Ammon's horn (tissue), 1 donor: ENCODE results near the gene GLRX.
A peak's percentile ranks its signal among the peaks of the same experiment; 100 is the strongest.

Experiments used
- DNase-seq: peaks from one replicate; pipeline ENCODE4 v3.0.0-alpha.2; 2016; ENCODE audit warnings: low spot score

The GLRX gene

DNA sequence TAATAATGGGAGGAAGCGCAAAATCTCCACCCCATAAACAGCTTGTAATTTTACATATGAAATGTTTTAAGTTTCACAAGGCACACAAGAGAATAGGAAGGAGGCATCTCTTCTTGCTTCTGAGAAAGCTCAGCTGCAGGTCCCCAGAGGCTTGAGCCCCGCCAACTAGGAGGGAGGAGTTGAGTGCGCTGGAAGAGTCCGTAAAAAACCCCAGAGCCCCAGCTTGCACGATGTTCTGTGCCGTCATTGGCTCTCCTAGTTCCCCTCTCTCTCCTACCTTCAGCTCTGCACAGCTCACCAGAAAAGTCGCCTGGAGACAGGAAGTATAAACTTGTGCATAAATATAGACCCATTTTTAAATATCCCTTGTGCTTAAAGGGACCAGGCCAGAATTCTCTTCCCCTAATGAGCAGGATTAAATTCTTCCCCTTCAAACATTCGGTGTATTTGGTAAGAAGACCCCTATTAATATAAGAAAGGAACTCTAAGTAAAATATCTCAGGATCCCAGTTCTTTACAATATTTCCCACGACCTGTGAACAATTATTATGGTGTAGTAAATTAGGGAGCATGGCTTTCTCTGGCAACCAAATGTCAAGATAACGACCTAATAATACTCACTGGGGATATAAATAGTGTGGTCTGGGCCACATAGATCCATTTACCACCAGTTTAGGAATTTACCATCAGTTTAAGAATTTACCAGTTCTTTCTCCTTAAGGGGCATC lies 13.7 kb downstream of the GLRX start:
- peak; percentile 76 for DNase-seq

GRCh38 chr5:95808013-95808685 lies 14.4 kb downstream of the GLRX start:
- DNase-seq: no peak

DNA sequence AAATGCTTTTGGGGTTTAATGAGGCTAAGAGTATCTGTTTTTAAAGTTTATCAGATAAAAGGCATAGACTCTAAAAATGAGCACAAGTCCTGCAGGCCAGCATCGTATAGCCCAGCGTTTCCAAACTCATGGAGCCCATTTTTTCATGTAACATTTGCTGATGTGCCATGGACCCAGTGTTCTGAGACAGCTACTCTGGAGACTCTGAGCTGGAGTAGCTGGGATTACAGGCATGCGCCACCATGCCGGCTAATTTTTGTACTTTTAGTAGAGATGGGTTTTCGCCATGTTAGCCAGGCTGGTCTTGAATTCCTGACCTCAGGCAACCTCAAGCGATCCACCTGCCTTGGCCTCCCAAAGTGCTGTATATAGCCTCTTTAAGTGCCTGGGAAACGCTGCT lies 15.8 kb downstream of the GLRX start:
- no peak for DNase-seq

DNA sequence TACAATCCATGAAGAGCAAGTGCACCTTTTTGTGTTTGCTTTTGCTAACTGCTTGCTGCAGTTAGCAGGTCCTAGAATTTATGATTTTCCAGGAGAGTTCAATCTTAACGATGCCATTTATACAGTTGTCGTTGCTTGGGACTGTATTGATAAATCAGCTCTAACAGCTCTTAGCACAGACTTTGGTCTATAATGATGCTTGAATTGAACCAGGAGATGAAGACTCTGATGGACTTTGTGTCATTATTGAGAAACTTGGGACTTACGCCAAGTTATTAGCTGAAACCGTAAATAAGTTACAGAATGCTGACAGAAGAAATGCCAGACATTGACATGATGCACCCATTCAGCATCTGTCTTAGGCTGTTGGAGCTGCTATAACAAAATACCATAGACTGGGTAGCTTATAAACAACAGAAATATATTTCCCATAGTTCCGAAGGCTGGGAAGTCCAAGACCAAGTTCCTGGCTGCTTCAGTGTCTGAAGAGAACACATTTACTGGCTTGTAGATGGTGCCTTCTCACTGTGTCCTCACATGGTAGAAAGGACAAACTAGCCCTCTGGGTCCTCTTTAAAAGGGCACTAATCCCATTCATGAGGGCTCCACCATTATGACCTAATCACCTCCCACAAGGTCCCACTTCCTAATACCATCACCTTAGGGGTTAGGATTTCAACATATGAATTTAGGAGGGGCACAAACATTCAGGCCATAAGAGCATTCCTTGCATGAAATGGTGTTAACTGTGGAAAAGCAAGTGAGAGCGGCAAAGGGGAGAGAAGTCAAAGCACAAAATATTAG lies 17.6 kb downstream of the GLRX start:
- no peak for DNase-seq

DNA sequence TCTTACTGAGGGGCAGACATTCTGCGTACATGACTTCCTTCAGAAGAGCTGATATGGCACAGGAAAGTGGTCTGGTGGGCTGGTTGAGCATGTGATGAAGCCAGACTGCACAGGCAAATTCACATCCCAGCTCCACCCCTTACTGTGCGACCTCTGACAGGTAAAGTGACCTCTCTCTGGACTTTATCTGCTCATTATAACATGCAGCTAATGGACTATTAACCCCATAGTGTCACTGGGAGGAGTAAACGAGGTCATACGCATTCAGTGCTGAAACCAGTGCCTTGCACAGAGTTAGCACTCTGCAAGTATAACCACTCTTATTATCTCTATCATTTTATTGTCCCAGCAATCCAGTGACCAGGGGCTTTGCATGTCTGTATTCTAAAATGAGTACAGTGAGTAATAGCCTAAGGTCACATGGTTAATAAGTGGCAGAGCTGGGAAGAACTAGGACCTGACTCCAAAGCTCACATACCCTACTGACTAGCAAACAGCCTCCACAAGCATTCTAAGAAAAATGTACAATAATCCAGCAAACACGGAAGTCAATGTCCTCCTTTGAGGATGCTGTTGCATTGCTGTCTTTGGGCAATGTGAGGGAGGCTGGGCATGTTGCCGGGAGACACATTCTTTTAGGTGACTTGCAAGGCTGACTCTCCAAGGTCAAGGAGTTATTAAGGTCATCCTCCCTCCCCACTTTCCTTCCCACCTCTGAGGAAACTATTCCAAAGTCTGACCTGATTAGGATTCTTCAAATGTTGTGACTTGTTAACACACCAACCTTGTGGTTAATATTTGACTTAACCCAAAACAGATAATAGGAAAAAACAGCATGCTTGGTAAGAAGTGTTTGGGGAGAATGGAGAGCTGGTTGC lies 19.0 kb downstream of the GLRX start:
- no peak for DNase-seq

- DNase-seq: no peak
These were observed 20.6 kb downstream of the GLRX start for GRCh38 chr5:95801961-95802360.

DNA sequence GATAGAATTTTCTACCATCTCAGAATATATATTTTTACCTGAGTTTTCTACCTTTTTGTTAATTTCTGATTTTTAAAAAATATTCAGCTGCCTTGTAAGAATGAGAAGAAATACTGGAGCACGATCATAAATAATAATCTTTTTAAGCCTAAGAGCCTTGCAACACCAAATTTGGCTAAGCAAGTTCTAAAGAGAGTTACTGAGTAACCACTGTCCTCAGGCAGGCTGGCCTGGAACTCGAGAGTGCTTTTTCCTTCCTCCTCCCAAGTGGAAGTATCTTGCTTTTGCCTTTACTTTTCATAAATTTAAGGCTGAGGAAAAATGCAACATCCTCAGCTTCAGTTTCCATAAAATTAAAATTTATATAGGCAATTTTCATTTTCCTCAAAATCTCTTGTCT lies 21.0 kb downstream of the GLRX start:
- no peak for DNase-seq

GRCh38 chr5:95800553-95800952 lies 22.0 kb downstream of the GLRX start:
- no peak for DNase-seq

- no peak for DNase-seq
These were observed 23.2 kb downstream of the GLRX start for GRCh38 chr5:95799191-95799835.

GRCh38 chr5:95798545-95798944 lies 24.0 kb downstream of the GLRX start:
- no peak for DNase-seq

GRCh38 chr5:95798048-95798447 lies 24.5 kb downstream of the GLRX start:
- no peak for DNase-seq

DNA sequence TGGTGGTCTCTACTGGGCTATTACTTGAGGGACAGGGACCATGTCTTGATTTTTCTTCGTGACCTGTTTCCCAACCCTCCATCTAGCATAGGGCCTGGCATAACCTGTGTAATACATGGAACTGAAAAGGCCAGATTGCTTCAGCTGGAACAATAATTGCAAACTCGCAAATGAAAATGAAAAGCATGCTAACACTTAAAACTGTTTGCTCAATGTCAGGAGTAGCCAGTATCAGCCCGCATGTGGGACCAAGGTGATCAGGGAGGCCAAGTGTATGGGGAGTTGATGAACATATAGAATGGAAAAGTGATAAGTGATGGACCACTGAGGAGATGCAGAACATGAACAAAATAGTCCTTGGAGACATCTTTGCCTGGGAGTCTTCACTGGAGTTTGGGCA lies 25.2 kb downstream of the GLRX start:
- DNase-seq: no peak

DNA sequence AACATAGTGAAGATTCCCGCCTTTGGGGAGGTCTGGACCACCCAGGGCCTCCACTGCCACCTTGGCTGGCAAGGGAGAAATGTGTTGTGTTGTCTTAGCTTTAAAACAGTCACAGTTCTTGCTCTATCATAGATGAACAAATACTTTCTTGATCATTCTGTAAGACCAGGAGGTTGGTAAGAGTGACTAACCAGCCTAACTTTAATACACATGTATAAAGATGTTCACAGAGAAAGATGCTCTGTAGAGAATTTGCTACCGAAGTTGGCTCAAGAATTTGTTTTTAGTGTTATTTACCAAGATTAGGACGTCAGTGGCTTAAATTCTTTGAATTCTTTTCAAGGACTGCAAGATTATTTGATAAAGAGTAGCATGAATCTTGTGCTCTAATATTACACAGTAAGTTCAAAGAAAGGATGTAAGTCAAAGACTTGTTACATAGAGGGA lies 28.4 kb downstream of the GLRX start:
- no peak for DNase-seq

- DNase-seq: no peak
These were observed 30.8 kb downstream of the GLRX start for GRCh38 chr5:95791751-95792150.

DNA sequence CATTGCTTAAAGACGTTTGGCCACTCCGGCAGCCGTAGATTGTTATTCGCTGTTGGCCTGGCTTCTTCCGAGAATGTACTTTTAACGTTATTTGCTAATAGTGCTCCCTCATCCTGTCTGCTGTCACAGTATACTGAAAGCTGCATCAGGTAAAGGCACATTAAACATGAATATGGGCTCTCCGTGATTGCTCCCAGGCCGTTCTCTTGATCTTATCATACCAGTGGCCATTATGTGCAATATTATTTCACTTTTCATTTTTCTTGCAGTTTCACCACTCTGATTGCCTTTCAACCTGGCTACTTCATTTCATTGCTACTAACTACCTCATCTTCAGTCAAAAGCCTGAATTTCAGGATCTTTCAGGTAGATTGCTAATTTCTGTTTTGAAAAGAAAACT lies 34.0 kb downstream of the GLRX start:
- DNase-seq: no peak

- no peak for DNase-seq
These were observed 35.6 kb downstream of the GLRX start for GRCh38 chr5:95786821-95787418.

DNA sequence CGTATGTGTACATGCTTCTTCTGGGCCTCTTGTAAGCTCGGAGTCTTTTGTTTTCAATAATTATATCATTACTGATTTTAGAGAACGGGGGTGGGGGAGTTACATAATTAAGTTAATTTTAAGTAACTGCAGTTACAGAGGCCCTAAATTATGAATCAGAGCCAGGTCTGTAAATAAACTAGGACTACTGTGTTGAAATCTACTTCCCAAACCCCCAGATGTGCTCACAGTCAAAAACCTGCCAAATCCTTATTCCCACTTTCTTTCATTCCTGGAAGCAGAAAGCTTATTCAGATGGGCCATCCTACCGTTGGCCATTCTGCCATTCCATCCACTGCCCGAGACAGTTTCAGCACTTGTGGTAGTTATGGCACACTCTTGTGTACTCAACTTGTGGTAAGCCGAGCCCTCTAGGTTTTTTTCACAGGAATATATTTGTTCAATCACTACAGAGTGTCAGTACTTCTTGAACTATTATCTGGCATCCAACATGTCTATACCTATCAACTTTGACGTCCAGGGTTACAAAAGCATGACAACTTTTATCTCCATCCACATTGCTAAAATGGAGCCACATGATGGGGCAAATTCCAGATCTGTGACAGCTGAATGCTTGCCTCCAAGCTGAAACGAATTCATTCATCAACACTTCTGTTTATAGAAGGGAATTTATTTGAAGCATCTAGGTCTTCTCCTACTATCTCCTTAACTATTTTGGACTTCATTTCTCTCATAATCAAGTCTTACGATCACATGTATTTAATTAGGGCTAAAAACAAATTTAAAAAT lies 37.8 kb downstream of the GLRX start:
- DNase-seq: no peak

DNA sequence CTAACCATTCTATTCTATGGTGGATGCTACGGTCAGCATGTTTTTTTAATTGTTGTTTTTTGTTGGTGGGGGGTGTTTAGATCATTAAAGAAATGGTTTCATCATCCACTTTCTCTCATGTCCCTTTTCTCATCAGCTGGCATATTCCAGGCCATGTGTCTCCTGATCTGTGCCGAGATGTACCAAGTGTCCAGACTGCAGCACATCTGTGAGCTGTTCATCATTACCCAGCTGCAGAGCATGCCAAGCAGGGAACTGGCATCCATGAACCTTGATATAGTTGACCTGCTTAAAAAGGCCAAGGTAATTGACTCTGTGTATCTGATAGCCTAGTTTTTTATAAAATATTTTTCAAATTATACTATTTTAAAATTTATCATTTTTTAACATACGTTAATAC lies 38.9 kb downstream of the GLRX start:
- DNase-seq: no peak

DNA sequence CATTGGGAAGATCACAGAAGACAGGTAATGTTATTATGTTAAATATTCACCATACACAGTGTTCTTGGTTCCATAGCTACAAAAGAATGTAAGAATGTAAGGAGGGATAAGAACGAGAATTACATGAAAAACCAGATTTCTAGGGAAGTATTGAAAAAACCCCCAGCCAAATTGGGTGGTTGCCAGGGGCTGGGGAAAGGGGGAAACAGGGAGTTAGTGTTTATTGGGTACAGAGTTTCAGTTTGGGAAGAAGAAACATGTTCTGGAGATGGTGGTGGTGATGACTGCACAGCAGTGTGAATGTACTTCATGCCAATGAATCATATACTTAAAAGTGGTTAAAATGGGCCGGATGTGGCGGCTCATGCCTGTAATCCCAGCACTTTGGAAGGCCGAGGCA lies 40.3 kb downstream of the GLRX start:
- DNase-seq: no peak

GRCh38 chr5:95781101-95781583 lies 41.4 kb downstream of the GLRX start:
- DNase-seq: peak; percentile 92
